Ovary (tissue), 9 donors: Measurements from ENCODE around the gene SLC6A12. TPM values are rescaled to one million over a fixed set of nuclear protein-coding genes. Genes with fewer than 3 reads are reported as not detected.

Source experiments
- DNase-seq, 5 donors: peaks; one replicate each; pipeline ENCODE4 v3.0.0-alpha.2; 2019 to 2020
- H3K27ac ChIP-seq, 2 donors: fragments of 200-600 bp; one replicate each; pipeline versions ENCODE4 v1.5.1 to v1.8.0; 2019 to 2022
- H3K27me3 ChIP-seq: fragments of 200-600 bp; one replicate; pipeline ENCODE4 v1.8.0; 2022
- H3K36me3 ChIP-seq: fragments of 200-600 bp; sonication (generic); one replicate; pipeline ENCODE4 v1.5.1; 2019
- H3K4me1 ChIP-seq: one replicate; pipeline ENCODE4 v1.8.1; 2013; ENCODE audit warnings: mild to moderate bottlenecking, moderate library complexity; ENCODE audit not compliant: insufficient read depth
- H3K4me3 ChIP-seq: fragments of 200-600 bp; sonication (generic); one replicate; pipeline ENCODE4 v1.5.1; 2017
- H3K9me3 ChIP-seq, 2 donors: fragments of 200-600 bp in 1 of 2; sonication (generic) in 1 of 2; one replicate each; pipeline versions ENCODE4 v1.5.1 to v1.8.1; 2013 to 2019; ENCODE audit warnings: mild to moderate bottlenecking in 1 of 2, moderate library complexity in 1 of 2
- EP300 ChIP-seq: sonication (generic); formaldehyde crosslinking; IDR thresholded peaks from one replicate; pipeline ENCODE4 v1.6.1; 2017; ENCODE audit warnings: antibody characterized with exemption
- POLR2A ChIP-seq: fragments of 450-650 bp; IDR thresholded peaks from one replicate; pipeline ENCODE4 v1.6.1; 2017; ENCODE audit warnings: antibody characterized with exemption, mild to moderate bottlenecking, moderate library complexity
- WGBS, 3 donors: extraction: QIAGEN DNeasy Blood & Tissue Kit in 1 of 3; methylation state at CpG; one replicate each; pipeline versions ENCODE4 v1.1.5 to v1.1.7; 2013 to 2017; 5-methylcytosine and 5-hydroxymethylcytosine counted together
- intact Hi-C, 4 donors: fragments of 100-400 bp; cut with DNase I; formaldehyde crosslinking; loops; one replicate each; pipeline versions ENCODE4 v1.11.0 to v1.15.1; 2022 to 2023
- polyA plus RNA-seq, 2 donors: library from polyadenylated mRNA; stranded (reverse); fragments of 200-250 nt in 1 of 2; fragments of 350-450 nt in 1 of 2; fragmentation: Illumina TruSeq in 1 of 2; extraction: RNeasy Lipid Tissue Mini Kit (QIAGEN cat#74804) in 1 of 2; gene quantifications; one replicate each; pipeline ENCODE4 v1.2.3, GENCODE V29; 2013 to 2014
- total RNA-seq, 7 donors: library from RNA; depleted of rRNA in 2 of 7; stranded (reverse); fragments of >200 nt in 2 of 7; fragmentation: NEBNext Ultra II Directional in 3 of 7; extraction: Animal tissue kit (Norgen Biotek cat#: 25700) in 3 of 7; gene quantifications; one replicate each; pipeline versions ENCODE4 v1.1.0 to v1.2.4, GENCODE V29; 2016 to 2023
- TF ChIP-seq, protein P1 (sequence below), 3 donors: fragments of 450-650 bp in 2 of 3; fragments of 200-600 bp in 1 of 3; IDR thresholded peaks; one replicate each; pipeline versions ENCODE4 v1.5.1 to v1.8.0; 2016 to 2022; ENCODE audit warnings: antibody characterized with exemption in 3 of 3, mild to moderate bottlenecking in 1 of 3
- donor health status: DM: no; HTN: no; CAD: no; lungs with moderate emphysema.
- donor health status: DM: no; HTN: no; CAD: no.
- donor health status: Bipolar disorder and iron deficiency.
- donor health status: DM: yes; HTN: yes; CAD: no.
- donor health status: DM: no; HTN: no; CAD: no.
- donor health status: DM: yes; HTN: yes; CAD: no.

SLC6A12 gene
- total and polyA plus RNA-seq, 9 donors: 0.24 to 7.5 (median 1.5) TPM; not detected in 1

DNA sequence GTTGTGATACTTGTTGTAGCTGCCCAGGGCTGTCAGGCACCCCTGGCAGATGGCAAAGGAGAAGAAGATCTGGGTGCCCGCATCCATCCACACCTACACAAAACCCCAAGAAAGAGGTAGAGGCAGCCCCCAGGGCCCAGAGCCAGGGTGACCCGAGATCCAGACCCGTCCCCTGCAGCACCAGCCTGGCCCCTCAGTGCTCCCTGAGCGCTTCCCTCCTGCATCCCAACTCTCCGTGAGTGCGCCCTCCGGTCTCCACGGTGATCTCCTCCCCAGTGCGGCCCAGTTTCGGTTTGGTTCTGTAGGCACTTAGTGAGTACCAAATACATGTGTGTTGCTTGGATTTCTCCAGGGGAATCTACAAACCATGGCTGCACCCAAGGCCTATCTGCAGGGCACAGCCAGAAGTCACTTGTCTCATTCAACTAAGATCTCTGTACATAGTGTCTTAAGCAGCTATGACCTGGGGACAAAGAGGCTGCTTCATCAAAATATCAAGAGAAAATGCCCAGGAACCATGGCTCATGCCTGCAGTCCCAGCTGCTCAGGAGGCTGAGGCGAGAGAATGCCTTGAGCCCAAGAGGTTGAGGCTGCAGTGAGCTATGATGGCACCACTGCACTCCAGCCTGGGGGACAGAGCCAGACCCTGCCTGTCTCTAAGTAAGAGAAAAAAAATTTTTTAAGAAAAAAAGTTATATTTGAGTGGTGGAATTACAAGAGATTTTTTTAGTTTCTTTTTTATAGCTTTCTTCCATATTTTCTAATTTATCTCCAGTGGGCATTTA, 15.9 kb downstream of the SLC6A12 start:
- no peak for DNase-seq
- Histone ChIP-seq H3K4me3 (no peak overlapping the region), H3K36me3 (no peaks in the 10 kb centered on the region), H3K27ac (no peak overlapping the region), H3K4me1 (peaks cover 1% of the 10 kb centered on the region), H3K27me3 (no peaks in the 10 kb centered on the region), H3K9me3 (no peaks in the 10 kb centered on the region)
- intact Hi-C loops: no loop called here
- 88 to 96% (median 93%) methylated on average over 10 to 11 of the region's 11 CpGs for WGBS, 3 donors
- no peak for TF ChIP-seq POLR2A
- TF ChIP-seq, protein P1, sequence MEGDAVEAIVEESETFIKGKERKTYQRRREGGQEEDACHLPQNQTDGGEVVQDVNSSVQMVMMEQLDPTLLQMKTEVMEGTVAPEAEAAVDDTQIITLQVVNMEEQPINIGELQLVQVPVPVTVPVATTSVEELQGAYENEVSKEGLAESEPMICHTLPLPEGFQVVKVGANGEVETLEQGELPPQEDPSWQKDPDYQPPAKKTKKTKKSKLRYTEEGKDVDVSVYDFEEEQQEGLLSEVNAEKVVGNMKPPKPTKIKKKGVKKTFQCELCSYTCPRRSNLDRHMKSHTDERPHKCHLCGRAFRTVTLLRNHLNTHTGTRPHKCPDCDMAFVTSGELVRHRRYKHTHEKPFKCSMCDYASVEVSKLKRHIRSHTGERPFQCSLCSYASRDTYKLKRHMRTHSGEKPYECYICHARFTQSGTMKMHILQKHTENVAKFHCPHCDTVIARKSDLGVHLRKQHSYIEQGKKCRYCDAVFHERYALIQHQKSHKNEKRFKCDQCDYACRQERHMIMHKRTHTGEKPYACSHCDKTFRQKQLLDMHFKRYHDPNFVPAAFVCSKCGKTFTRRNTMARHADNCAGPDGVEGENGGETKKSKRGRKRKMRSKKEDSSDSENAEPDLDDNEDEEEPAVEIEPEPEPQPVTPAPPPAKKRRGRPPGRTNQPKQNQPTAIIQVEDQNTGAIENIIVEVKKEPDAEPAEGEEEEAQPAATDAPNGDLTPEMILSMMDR (IDR thresholded peaks at IDR 0.05): no peak
- TF ChIP-seq EP300: no peak

DNA sequence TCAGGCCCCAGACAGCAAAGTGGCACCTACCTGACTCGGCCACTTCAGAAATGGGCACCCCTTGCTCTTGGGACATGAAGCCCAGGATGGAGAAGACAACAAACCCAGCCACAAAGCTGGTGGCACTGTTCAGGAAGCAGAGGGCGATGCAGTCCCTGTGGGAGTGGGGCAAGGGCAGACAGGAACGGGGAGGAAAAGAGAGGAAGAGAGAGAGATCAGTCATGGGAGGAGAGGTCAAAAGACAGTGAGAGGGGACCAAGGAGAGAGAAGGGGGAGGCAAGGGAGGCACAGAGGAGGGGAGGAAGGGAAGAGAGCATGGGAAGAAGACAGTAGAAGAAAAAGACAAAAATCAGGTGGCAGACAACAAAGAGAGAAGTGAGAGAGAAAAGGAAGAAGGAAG, 16.6 kb downstream of the SLC6A12 start:
- Histone ChIP-seq H3K27me3 (no peaks in the 10 kb centered on the region), H3K4me1 (peaks cover 1% of the 10 kb centered on the region), H3K36me3 (no peaks in the 10 kb centered on the region), H3K9me3 (no peaks in the 10 kb centered on the region), H3K4me3 (no peak overlapping the region), H3K27ac (no peak overlapping the region)
- no peak for DNase-seq
- TF ChIP-seq EP300: no peak
- TF ChIP-seq POLR2A: no peak
- TF ChIP-seq, protein P1 (IDR thresholded peaks at IDR 0.05): no peak
- 80 to 88% (median 88%) methylated on average over 3 of the region's 3 CpGs for WGBS, 3 donors
- intact Hi-C loops: no loop called here

DNA sequence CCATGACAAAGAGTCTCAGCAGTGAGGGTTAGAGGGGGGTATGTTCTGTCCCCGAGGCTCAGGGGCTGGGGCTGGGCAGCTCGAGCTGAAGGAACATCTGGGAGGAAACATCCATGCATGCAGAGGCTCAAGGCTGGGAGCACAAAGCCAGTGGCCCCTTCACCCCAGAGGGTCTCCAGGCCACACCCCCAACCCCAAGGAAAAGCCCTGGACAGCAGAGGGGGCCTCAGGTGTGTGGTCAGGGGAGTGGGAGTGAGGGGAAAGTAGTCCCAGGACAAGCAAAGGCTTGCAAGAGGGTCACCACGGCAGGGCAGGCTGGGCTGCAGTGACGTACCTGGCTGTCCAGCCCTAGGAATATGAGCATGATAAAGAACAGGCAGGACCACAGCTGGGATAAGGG, 17.5 kb downstream of the SLC6A12 start:
- no peaks in the 10 kb centered on the region for H3K27me3 ChIP-seq
- DNase-seq: no peak
- WGBS, 3 donors: 74 to 87% (median 74%) methylated on average over 4 of the region's 4 CpGs
- H3K4me1 ChIP-seq: peaks cover 1% of the 10 kb centered on the region
- intact Hi-C loops: no loop called here
- H3K27ac ChIP-seq: no peak overlapping the region
- TF ChIP-seq POLR2A: no peak
- TF ChIP-seq EP300: no peak
- TF ChIP-seq, protein P1 (IDR thresholded peaks at IDR 0.05): no peak
- H3K4me3 ChIP-seq: no peak overlapping the region
- H3K9me3 ChIP-seq: no peaks in the 10 kb centered on the region
- no peaks in the 10 kb centered on the region for H3K36me3 ChIP-seq

DNA sequence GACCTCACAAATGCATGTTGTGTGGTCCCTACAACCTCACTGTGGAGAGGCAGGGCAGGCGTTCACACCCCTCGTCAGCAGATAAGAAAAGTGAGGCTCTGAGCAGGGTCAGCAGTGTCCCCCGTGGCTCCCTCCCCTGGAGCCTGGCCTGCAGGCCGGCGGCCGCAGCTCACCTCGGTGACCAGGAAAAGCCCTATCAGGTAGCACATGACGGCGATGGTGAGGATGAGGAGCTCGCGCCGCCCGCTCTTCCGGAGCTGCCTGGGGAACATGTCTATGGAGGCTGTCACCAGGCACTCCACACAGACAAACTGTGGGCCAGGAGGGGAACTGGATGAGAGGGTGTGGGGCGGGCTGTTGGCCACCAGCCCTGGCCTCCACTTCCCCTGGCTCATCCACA, 18.0 kb downstream of the SLC6A12 start:
- no peak for TF ChIP-seq EP300
- Histone ChIP-seq H3K9me3 (no peaks in the 10 kb centered on the region), H3K27me3 (no peaks in the 10 kb centered on the region), H3K36me3 (no peaks in the 10 kb centered on the region), H3K27ac (no peak overlapping the region), H3K4me3 (no peak overlapping the region), H3K4me1 (peaks cover 1% of the 10 kb centered on the region)
- intact Hi-C loops: no loop called here
- DNase-seq: no peak
- 84 to 93% (median 85%) methylated on average over 15 of the region's 15 CpGs for WGBS, 3 donors

DNA sequence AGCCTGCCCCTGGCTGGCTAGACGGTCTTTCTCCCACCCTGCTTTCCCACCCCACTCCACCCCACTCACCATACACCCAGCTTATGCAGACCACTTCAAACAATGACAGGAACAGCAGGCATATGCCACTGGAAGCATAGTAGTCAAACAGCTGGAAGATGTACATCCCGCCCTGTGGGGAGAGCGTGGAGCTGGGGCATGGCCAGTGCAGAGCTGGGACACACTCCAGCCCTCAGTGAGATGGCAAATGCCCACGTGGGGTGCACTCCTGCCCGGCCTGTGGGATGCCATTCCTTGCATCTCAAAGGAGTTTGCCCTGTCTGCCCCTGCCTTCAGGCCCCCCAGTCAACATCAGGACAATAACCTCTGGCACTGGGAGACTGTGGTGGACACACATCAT, 18.8 kb downstream of the SLC6A12 start:
- Histone ChIP-seq H3K36me3 (no peaks in the 10 kb centered on the region), H3K4me1 (peaks cover 1% of the 10 kb centered on the region), H3K27ac (no peak overlapping the region), H3K27me3 (no peaks in the 10 kb centered on the region), H3K9me3 (no peaks in the 10 kb centered on the region), H3K4me3 (no peak overlapping the region)
- WGBS, 3 donors: 70 to 79% (median 78%) methylated on average over 5 of the region's 5 CpGs
- intact Hi-C loops: no loop called here
- DNase-seq: no peak
- TF ChIP-seq POLR2A (no peak), EP300 (no peak)
- TF ChIP-seq, protein P1 (IDR thresholded peaks at IDR 0.05): no peak
